Measurements from ENCODE around the gene SPINK14. TPM values are rescaled to one million over a fixed set of nuclear protein-coding genes. Genes with fewer than 3 reads are reported as not detected.

SPINK14 gene
- total and polyA plus RNA-seq, 12 donors = not detected

- H3K4me3 ChIP-seq = no peak overlapping the region
- no peak overlapping the region for H3K27ac ChIP-seq
- TF ChIP-seq CTCF (IDR thresholded peaks at IDR 0.05) (no peak), POLR2A (IDR thresholded peaks at IDR 0.05) (no peak)
- WGBS, 4 donors = 88 to 93% (median 92%) methylated on average over 1 of the region's 1 CpG
- no peaks in the 10 kb centered on the region for H3K27me3 ChIP-seq
- intact Hi-C loops (cut with DNase I) = no loop called here
- no peaks in the 10 kb centered on the region for H3K9me3 ChIP-seq (replicated peaks in 1 of 3)
- no peaks in the 10 kb centered on the region for H3K4me1 ChIP-seq (replicated peaks in 1 of 2)
- no peaks in the 10 kb centered on the region for H3K36me3 ChIP-seq (replicated peaks in 1 of 2)
- DNase-seq = no peak
Observed at GRCh38 chr5:148162038-148162437, 6.3 kb upstream of the SPINK14 start.

GRCh38 chr5:148163345-148163744 lies 5.0 kb upstream of the SPINK14 start:
- 90 to 100% (median 97%) methylated on average over 1 of the region's 1 CpG for WGBS, 4 donors
- no peak overlapping the region for H3K4me3 ChIP-seq
- TF ChIP-seq CTCF (IDR thresholded peaks at IDR 0.05) = no peak
- TF ChIP-seq POLR2A (IDR thresholded peaks at IDR 0.05) = no peak

GRCh38 chr5:148166550-148167283 lies 1.6 kb upstream of the SPINK14 start:
- H3K27ac ChIP-seq = no peak overlapping the region
- no peak overlapping the region for H3K4me3 ChIP-seq
- no peaks in the 10 kb centered on the region for H3K9me3 ChIP-seq (replicated peaks in 1 of 3)
- peaks cover 4% of the 10 kb centered on the region for H3K27me3 ChIP-seq
- WGBS, 4 donors = 77 to 84% (median 81%) methylated on average over 4 of the region's 4 CpGs
- H3K4me1 ChIP-seq (replicated peaks in 1 of 2) = no peaks in the 10 kb centered on the region
- no peak for TF ChIP-seq CTCF (IDR thresholded peaks at IDR 0.05)
- TF ChIP-seq POLR2A (IDR thresholded peaks at IDR 0.05) = no peak
- DNase-seq = no peak
- intact Hi-C loops (cut with DNase I) = no loop called here
- no peaks in the 10 kb centered on the region for H3K36me3 ChIP-seq (replicated peaks in 1 of 2)

More at GRCh38 chr5:148163345-148163744, 5.0 kb upstream of the SPINK14 start:
- Histone ChIP-seq H3K36me3 (replicated peaks in 1 of 2) (no peaks in the 10 kb centered on the region), H3K9me3 (replicated peaks in 1 of 3) (no peaks in the 10 kb centered on the region), H3K4me1 (replicated peaks in 1 of 2) (no peaks in the 10 kb centered on the region), H3K27ac (no peak overlapping the region), H3K27me3 (no peaks in the 10 kb centered on the region)
- intact Hi-C loops (cut with DNase I) = no loop called here
- no peak for DNase-seq

- Histone ChIP-seq H3K9me3 (replicated peaks in 1 of 3) (no peaks in the 10 kb centered on the region), H3K27ac (no peak overlapping the region), H3K27me3 (peaks cover 8% of the 10 kb centered on the region), H3K4me1 (replicated peaks in 1 of 2) (no peaks in the 10 kb centered on the region), H3K36me3 (replicated peaks in 1 of 2) (no peaks in the 10 kb centered on the region), H3K4me3 (no peak overlapping the region)
- no peak for DNase-seq
- TF ChIP-seq CTCF (IDR thresholded peaks at IDR 0.05) (no peak), POLR2A (IDR thresholded peaks at IDR 0.05) (no peak)
- WGBS, 4 donors = 72 to 84% (median 78%) methylated on average over 2 of the region's 2 CpGs
- intact Hi-C loops (cut with DNase I) = loop anchor here (10.0 kb wide), 2 partner anchors 202 to 562 kb away; no protein-coding TSS in a partner anchor
Observed at GRCh38 chr5:148172377-148172776, 4.0 kb downstream of the SPINK14 start.
